Esophagus squamous epithelium (tissue), 4 donors: ENCODE data around the gene TEX2.

Experiments used
- POLR2A ChIP-seq, 4 donors: fragments of 450-650 bp; IDR thresholded peaks; one replicate each; pipeline ENCODE4 v1.6.1; 2017; ENCODE audit warnings: antibody characterized with exemption in 4 of 4, mild to moderate bottlenecking in 4 of 4, moderate library complexity in 3 of 4
- TF ChIP-seq, protein P1 (sequence below), 6 experiments: fragments of 450-650 bp in 4 of 6; fragments of 200-600 bp in 2 of 6; sonication (generic) in 2 of 6; IDR thresholded peaks; one replicate each; pipeline ENCODE4 v1.5.1; 2016 to 2019; ENCODE audit warnings: antibody characterized with exemption in 6 of 6, mild to moderate bottlenecking in 4 of 6, moderate library complexity in 4 of 6

DNA sequence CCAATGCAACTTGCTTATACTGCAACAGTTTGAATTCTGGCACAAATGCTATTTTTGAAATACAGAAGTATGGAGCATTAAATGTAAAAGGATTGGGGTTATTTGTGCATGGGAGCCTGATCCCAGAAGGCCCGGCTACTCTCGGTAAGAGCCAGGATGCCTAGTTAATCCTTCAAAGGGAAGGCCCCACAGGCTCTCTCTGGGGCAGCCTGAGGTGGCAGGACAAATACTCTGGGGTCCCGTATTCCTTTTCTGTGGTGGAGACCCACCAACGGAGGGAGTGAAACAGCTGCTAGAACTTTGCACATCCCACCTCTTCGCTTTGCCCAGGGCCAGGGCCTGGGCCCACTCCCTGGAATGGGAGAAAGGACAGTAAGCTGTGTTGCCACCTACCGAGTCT is 163.5 kb downstream of the TEX2 start:
- TF ChIP-seq, protein P1, sequence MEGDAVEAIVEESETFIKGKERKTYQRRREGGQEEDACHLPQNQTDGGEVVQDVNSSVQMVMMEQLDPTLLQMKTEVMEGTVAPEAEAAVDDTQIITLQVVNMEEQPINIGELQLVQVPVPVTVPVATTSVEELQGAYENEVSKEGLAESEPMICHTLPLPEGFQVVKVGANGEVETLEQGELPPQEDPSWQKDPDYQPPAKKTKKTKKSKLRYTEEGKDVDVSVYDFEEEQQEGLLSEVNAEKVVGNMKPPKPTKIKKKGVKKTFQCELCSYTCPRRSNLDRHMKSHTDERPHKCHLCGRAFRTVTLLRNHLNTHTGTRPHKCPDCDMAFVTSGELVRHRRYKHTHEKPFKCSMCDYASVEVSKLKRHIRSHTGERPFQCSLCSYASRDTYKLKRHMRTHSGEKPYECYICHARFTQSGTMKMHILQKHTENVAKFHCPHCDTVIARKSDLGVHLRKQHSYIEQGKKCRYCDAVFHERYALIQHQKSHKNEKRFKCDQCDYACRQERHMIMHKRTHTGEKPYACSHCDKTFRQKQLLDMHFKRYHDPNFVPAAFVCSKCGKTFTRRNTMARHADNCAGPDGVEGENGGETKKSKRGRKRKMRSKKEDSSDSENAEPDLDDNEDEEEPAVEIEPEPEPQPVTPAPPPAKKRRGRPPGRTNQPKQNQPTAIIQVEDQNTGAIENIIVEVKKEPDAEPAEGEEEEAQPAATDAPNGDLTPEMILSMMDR (IDR thresholded peaks at IDR 0.05): no peak
- TF ChIP-seq POLR2A (IDR thresholded peaks at IDR 0.05): no peak
